Measurements from ENCODE around the gene CPT2. TPM values are rescaled to one million over a fixed set of nuclear protein-coding genes. Genes with fewer than 3 reads are reported as not detected.
A peak's percentile ranks its signal among the peaks of the same experiment; 100 is the strongest.

Gene CPT2
- total and polyA plus RNA-seq, 4 donors = 27.4 to 109 (median 74.8) TPM

DNA sequence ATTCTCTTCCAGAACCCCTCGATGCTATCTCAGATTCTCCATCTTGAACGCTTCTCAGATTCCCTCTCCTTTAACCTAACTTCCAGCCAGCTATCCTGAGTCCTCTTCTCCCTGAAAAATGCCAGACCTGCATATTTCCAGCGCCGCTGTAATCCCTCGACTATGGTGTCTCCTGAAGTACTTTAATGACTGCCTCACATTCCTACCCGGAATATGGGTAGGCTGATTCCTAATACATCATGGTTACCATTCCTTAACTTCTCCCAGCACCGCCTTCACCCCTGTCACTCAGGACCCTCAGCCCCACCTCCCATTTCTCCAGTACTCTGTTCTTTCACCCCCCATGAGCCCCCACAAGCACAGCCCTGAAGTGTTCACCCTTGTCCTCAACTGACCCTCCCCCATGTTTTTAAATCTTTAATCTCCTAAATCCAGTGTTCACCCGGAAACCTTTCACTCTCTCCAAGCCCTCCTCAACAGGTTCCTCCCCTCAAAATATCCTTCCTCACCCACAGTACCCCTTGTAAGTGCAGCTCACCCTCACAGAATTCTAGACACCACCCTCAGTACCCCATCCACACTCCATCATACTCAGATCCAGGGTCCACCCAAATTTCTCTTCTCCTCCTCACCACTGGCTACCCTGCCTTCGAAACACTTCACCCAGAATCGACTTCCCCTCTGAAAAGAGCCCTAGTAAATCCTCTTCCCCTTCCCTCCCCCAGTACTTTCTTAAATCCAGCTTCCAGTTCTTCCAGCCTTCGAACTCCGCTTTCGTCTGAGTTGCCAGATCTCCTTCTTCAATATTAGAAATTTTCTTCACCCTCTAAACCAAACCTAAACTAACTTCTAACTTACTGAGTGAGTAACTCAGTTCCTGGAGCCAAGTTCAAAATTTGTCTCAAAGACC is 922 bp downstream of the CPT2 start:
- Histone ChIP-seq H3K4me1 (ENCODE audit: control insufficient read depth in 4 of 4, insufficient read depth in 4 of 4, low read length in 3 of 4) (peaks cover 9 to 64% (median 48%) of the 10 kb centered on the region in 4 donors), H3K4me3 (ENCODE audit: low read depth in 1 of 3, low read length in 3 of 3) (peak overlapping the region; percentile 73 to 98 (median 88)), H3K27me3 (ENCODE audit: control insufficient read depth in 4 of 4, insufficient read depth in 4 of 4, low read length in 3 of 4) (no peaks in the 10 kb centered on the region), H3K9ac (ENCODE audit: low read depth in 1 of 2, low read length in 2 of 2) (peak overlapping the region; percentile 91 to 97), H3K36me3 (ENCODE audit: control insufficient read depth in 4 of 4, insufficient read depth in 3 of 4, low read depth in 1 of 4, low read length in 3 of 4) (peaks cover 4 to 16% (median 16%) of the 10 kb centered on the region in 4 donors), H3K9me3 (ENCODE audit: control insufficient read depth in 4 of 4, low read length in 3 of 4) (no peaks in the 10 kb centered on the region), H3K27ac (ENCODE audit: low read depth in 1 of 2, low read length in 2 of 2) (peak overlapping the region; percentile 98 to 99)
- WGBS = 26% methylated on average over 13 of the region's 13 CpGs
- DNase-seq (ENCODE audit: low spot score) = no peak
- no peak for TF ChIP-seq SP1 (IDR thresholded peaks at IDR 0.05)
- no peak for TF ChIP-seq TAF1 (conservative IDR thresholded peaks at IDR 0.05)
- TF ChIP-seq ZBTB33 (IDR thresholded peaks at IDR 0.05) = no peak
- TF ChIP-seq, protein P1, sequence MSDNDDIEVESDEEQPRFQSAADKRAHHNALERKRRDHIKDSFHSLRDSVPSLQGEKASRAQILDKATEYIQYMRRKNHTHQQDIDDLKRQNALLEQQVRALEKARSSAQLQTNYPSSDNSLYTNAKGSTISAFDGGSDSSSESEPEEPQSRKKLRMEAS (IDR thresholded peaks at IDR 0.05) = no peak
- no peak for TF ChIP-seq NR2F2 (IDR thresholded peaks at IDR 0.05)
- TF ChIP-seq, protein P2, sequence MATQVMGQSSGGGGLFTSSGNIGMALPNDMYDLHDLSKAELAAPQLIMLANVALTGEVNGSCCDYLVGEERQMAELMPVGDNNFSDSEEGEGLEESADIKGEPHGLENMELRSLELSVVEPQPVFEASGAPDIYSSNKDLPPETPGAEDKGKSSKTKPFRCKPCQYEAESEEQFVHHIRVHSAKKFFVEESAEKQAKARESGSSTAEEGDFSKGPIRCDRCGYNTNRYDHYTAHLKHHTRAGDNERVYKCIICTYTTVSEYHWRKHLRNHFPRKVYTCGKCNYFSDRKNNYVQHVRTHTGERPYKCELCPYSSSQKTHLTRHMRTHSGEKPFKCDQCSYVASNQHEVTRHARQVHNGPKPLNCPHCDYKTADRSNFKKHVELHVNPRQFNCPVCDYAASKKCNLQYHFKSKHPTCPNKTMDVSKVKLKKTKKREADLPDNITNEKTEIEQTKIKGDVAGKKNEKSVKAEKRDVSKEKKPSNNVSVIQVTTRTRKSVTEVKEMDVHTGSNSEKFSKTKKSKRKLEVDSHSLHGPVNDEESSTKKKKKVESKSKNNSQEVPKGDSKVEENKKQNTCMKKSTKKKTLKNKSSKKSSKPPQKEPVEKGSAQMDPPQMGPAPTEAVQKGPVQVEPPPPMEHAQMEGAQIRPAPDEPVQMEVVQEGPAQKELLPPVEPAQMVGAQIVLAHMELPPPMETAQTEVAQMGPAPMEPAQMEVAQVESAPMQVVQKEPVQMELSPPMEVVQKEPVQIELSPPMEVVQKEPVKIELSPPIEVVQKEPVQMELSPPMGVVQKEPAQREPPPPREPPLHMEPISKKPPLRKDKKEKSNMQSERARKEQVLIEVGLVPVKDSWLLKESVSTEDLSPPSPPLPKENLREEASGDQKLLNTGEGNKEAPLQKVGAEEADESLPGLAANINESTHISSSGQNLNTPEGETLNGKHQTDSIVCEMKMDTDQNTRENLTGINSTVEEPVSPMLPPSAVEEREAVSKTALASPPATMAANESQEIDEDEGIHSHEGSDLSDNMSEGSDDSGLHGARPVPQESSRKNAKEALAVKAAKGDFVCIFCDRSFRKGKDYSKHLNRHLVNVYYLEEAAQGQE (IDR thresholded peaks at IDR 0.05) = no peak
- TF ChIP-seq RAD21 (IDR thresholded peaks at IDR 0.05) = no peak
- TF ChIP-seq YY1 (IDR thresholded peaks at IDR 0.05) = peak; percentile 17
- no peak for TF ChIP-seq FOXA2 (IDR thresholded peaks at IDR 0.05)
- no peak for TF ChIP-seq JUND (IDR thresholded peaks at IDR 0.05)
- TF ChIP-seq, protein P3, sequence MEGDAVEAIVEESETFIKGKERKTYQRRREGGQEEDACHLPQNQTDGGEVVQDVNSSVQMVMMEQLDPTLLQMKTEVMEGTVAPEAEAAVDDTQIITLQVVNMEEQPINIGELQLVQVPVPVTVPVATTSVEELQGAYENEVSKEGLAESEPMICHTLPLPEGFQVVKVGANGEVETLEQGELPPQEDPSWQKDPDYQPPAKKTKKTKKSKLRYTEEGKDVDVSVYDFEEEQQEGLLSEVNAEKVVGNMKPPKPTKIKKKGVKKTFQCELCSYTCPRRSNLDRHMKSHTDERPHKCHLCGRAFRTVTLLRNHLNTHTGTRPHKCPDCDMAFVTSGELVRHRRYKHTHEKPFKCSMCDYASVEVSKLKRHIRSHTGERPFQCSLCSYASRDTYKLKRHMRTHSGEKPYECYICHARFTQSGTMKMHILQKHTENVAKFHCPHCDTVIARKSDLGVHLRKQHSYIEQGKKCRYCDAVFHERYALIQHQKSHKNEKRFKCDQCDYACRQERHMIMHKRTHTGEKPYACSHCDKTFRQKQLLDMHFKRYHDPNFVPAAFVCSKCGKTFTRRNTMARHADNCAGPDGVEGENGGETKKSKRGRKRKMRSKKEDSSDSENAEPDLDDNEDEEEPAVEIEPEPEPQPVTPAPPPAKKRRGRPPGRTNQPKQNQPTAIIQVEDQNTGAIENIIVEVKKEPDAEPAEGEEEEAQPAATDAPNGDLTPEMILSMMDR (IDR thresholded peaks at IDR 0.05; ENCODE audit: low read depth, low read length, missing input control) = no peak
- TF ChIP-seq HNF4A (conservative IDR thresholded peaks at IDR 0.05) = no peak
- TF ChIP-seq HNF4G (IDR thresholded peaks at IDR 0.05) = no peak
- TF ChIP-seq, protein P4, sequence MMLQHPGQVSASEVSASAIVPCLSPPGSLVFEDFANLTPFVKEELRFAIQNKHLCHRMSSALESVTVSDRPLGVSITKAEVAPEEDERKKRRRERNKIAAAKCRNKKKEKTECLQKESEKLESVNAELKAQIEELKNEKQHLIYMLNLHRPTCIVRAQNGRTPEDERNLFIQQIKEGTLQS (IDR thresholded peaks at IDR 0.05) = no peak
- TF ChIP-seq EGR1 (IDR thresholded peaks at IDR 0.05; ENCODE audit: low read depth in 2 of 2) = no peak
- TF ChIP-seq RXRA (IDR thresholded peaks at IDR 0.05) = peak in 1 of 2 donors; percentile 18

All from liver (tissue), 9 donors.